ENCODE data around the gene HNRNPA2B1. TPM values are rescaled to one million over a fixed set of nuclear protein-coding genes. Genes with fewer than 3 reads are reported as not detected.

Gene HNRNPA2B1
- total and polyA plus RNA-seq, 2 of the 8 experiments (the other 6 are each of a cell fraction or from before 2014, with no cell fraction given): 276 to 1,255 TPM

DNA sequence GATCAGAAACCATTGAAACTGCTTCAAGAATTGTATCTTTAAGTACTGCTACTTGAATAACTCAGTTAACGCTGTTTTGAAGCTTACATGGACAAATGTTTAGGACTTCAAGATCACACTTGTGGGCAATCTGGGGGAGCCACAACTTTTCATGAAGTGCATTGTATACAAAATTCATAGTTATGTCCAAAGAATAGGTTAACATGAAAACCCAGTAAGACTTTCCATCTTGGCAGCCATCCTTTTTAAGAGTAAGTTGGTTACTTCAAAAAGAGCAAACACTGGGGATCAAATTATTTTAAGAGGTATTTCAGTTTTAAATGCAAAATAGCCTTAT lies 14.7 kb downstream of the HNRNPA2B1 start:
- Histone ChIP-seq H3K18ac (ENCODE audit: extremely low read depth, low read length) (no peak overlapping the region), H3K27ac (ENCODE audit: low read depth, low read length) (no peak overlapping the region), H4K91ac (replicated peaks; ENCODE audit: insufficient read length, low read length) (no peak overlapping the region), H3K4me1 (replicated peaks in 1 of 4; ENCODE audit: control insufficient read depth in 3 of 4, insufficient read depth in 4 of 4, low read length in 3 of 4) (no peaks in the 10 kb centered on the region), H3K36me3 (ENCODE audit: control insufficient read depth in 2 of 4, insufficient read depth in 4 of 4, low read length in 3 of 4) (peaks cover 10 to 34% (median 25%) of the 10 kb centered on the region in 4 experiments; a peak in 7 of 8 replicates), H3K9me3 (ENCODE audit: insufficient read depth in 2 of 2, low read depth in 1 of 2, low read length in 1 of 2) (no peaks in the 10 kb centered on the region), H3K23me2 (ENCODE audit: low read depth, low read length) (no peaks in the 10 kb centered on the region), H2AFZ (ENCODE audit: low read length) (no peak overlapping the region), H3K4ac (replicated peaks; ENCODE audit: insufficient read length, low read depth, low read length) (no peak overlapping the region), H2BK5ac (ENCODE audit: low read depth, low read length) (no peak overlapping the region), H4K20me1 (replicated peaks in 1 of 2; ENCODE audit: control insufficient read depth in 1 of 2, insufficient read depth in 2 of 2, low read length in 2 of 2) (peaks cover 7 to 9% of the 10 kb centered on the region in 2 experiments), H2BK120ac (replicated peaks; ENCODE audit: low read depth, low read length) (no peak overlapping the region), H3K4me2 (ENCODE audit: insufficient read depth in 1 of 2, low read depth in 2 of 2, low read length in 2 of 2) (no peak overlapping the region), H2AK5ac (ENCODE audit: low read depth, low read length) (no peak overlapping the region), H3K23ac (ENCODE audit: insufficient read length) (no peak overlapping the region), H3K9ac (replicated peaks in 1 of 4; ENCODE audit: extremely low read depth in 1 of 4, low read depth in 3 of 4, low read length in 3 of 4) (no peak overlapping the region), H3K27me3 (replicated peaks in 1 of 4; ENCODE audit: control insufficient read depth in 3 of 4, extremely low read depth in 1 of 4, insufficient read depth in 3 of 4, low read length in 3 of 4) (no peaks in the 10 kb centered on the region), H2BK15ac (ENCODE audit: low read length) (no peak overlapping the region), H3K4me3 (ENCODE audit: extremely low read depth in 1 of 4, insufficient read depth in 2 of 4, low read depth in 3 of 4, low read length in 4 of 4) (no peak overlapping the region), H4K5ac (ENCODE audit: insufficient read length, low read depth, low read length) (no peak overlapping the region), H3K79me2 (ENCODE audit: control insufficient read depth in 1 of 2, insufficient read depth in 2 of 2, low read length in 2 of 2) (no peaks in the 10 kb centered on the region), H2BK20ac (ENCODE audit: low read length) (no peak overlapping the region), H2BK12ac (ENCODE audit: low read depth, low read length) (no peak overlapping the region), H4K8ac (ENCODE audit: extremely low read depth, insufficient read depth, low read length) (no peak overlapping the region), H3K79me1 (ENCODE audit: low read depth, low read length) (no peaks in the 10 kb centered on the region), H3K56ac (replicated peaks; ENCODE audit: insufficient read length, low read depth, low read length) (no peak overlapping the region), H3K14ac (ENCODE audit: insufficient read length) (no peak overlapping the region)
- FAIRE-seq (no peak), DNase-seq (ENCODE audit: low read depth in 1 of 2, low spot score in 2 of 2) (no peak)
- TF ChIP-seq POLR2A (IDR thresholded peaks at IDR 0.05; ENCODE audit: control extremely low read depth in 1 of 2, low read depth in 2 of 2, low read length in 2 of 2) (peak in 1 of 2 experiments; percentile 65; a peak in 1 of 3 replicates), NANOG (IDR thresholded peaks at IDR 0.05; ENCODE audit: insufficient read depth, low read depth, low read length, poor library complexity, severe bottlenecking) (no peak)
- ChIA-PET CTCF (ENCODE audit: partially characterized antibody) (interaction anchor here (5.6 kb wide), 1 partner anchor 95 kb away, joined by 30 read pairs; no protein-coding TSS in a partner anchor), POLR2A (ENCODE audit: partially characterized antibody) (interaction anchor here (0.7 to 17.3 kb wide), 11 partner anchors 11 to 114 kb away, joined by 3 to 578 read pairs (median 5); partner anchors contain the start of genes CBX3, HNRNPA2B1 and NFE2L3)
- 100% methylated on average over 1 of the region's 1 CpG; no CpG with 5 or more reads in 1 of the 2 experiments for WGBS, 2 experiments (ENCODE audit: extremely low coverage in 1 of 2, insufficient coverage in 1 of 2, insufficient read length in 1 of 2, insufficient replicate concordance in 2 of 2, low coverage in 1 of 2, low lambda C conversion rate in 2 of 2, missing lambda C conversion rate in 1 of 2)

All from H1 (cell line).